OCI-LY1 (cell line): ENCODE measurements around the gene FAN1.

Experiments used
- CTCF ChIP-seq: fragments of 200-600 bp; sonication (generic), shearing (Covaris generic); IDR thresholded peaks from 2 replicates; pipeline ENCODE4 v1.5.1; 2017; ENCODE audit warnings: mild to moderate bottlenecking, antibody characterized with exemption, low read length, moderate library complexity, mixed read lengths
- EZH2 ChIP-seq: fragments of 200-600 bp; sonication (generic), shearing (Covaris generic); IDR thresholded peaks from 2 replicates; pipeline ENCODE4 v1.8.0; 2017; ENCODE audit warnings: borderline replicate concordance, mixed run types, mild to moderate bottlenecking, antibody characterized with exemption, low read length, moderate library complexity, mixed read lengths

DNA sequence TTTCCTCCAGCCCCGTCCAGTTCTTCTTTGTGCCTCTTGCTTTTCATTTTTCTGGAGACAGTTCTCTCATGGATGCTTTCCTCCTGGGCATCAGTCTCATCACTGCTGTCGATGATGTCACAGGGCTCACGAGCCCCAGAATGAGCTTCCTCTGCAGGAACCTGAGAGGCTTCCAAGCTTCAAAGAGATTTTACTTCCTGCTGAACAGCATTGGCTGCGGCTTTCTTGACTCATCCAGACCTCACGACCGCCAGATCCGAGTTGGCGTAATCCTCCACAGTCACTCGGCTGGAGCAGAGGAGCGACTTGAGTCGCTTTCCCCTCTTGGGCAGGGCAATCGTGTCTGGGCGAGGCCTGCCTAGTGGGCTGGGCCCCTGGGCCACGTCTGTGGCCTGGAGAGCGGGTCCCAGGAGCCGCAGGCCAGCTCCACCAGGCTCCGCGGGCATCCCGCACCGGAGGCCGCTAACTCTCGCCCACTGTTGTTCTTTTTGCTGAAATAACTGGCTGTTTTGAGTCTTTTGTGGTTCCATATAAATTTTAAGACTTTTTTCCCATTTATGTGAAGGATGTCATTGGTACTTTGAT lies 20.8 kb upstream of the FAN1 start:
- no peak for TF ChIP-seq EZH2
- TF ChIP-seq CTCF, result no peak
